ENCODE measurements around the gene HS6ST1.

Gene HS6ST1, protein sequence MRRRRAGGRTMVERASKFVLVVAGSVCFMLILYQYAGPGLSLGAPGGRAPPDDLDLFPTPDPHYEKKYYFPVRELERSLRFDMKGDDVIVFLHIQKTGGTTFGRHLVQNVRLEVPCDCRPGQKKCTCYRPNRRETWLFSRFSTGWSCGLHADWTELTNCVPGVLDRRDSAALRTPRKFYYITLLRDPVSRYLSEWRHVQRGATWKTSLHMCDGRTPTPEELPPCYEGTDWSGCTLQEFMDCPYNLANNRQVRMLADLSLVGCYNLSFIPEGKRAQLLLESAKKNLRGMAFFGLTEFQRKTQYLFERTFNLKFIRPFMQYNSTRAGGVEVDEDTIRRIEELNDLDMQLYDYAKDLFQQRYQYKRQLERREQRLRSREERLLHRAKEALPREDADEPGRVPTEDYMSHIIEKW

DNA sequence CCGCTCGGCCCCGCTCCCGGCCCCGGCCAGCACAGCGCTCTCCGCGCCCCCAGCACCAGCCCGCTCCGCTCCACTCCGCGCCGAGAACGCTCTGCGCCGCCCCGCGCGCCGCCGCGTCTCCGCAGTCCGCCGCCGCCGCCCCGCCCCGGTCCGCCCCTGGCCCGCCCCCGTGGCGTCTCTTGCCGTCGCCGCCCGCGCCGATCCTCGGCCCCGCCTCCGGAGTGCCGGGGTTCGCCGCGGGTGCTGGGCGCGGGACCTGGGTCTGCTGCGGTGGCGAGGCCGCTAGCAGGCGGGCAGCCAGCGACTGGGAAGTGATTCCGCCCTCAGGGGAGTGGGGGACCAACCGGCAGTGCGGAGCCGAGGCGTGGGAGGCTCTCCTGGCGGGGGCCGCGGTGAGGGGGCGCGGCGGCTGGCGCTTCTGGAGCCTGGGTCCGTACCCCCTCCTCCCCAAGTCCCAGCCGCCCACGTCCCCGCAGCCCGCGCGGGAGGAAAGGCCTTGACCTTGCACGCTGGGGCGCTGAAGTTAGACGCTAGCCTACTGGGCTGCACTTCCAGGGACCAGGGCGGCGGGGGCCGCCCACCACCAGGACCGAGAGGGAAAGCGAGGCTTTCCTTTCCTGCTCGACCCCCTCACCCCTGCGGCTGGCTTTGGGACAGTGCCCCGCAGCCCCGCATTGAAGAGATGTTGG lies at the start of gene HS6ST1:
TSS of gene HS6ST1 (minus strand) at position 93 of the 689 bp plus-strand sequence. CDS start 305 bp downstream, outside the sequence.
- DNase-seq (ENCODE audit: low read depth in 2 of 2), result peak; percentile 69 to 80

DNA sequence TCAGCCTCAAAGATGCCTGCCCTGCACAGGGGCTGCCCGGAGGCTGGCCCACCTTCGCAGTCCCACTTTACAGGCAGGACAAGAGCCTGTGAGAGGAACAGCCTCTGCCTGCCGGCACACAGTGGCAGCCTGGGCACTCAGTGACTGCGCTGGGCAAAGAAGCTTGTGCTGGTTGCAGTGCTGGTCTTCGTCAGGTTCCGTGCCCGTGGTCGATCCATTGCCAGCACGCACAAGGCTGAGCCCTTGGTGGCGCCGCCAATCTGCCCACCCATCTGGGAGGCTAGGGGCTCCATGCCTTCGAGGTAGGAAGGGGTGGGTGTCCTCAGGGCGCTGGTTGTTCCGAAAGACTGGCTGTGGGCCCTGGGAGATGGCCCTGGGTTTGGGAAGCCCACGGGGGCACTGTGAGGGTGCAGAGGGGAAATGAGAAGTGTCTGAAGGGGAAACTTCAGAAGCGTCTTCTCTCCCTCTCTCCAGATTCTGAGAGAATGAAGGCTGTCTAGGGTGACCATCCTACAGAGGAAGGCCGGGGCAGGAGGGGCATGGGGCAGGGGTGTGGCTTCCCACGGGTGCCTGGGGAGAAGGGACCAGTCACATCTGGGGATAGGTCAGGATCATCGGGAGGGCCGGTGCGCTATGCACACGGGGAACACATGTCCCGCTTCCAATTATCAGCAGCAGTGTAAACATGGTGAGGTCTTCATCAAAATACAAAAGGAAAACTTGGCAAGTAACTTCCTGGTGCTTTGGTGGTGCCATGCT lies 49.1 kb upstream of the HS6ST1 start:
- no peak for DNase-seq (ENCODE audit: low read depth in 2 of 2)

- no peak for DNase-seq (ENCODE audit: low read depth in 2 of 2)
Observed at GRCh38 chr2:128366713-128367511, 48.2 kb upstream of the HS6ST1 start.

- no peak for DNase-seq (ENCODE audit: low read depth in 2 of 2)
Observed at GRCh38 chr2:128365217-128365905, 46.7 kb upstream of the HS6ST1 start.

- DNase-seq (ENCODE audit: low read depth in 2 of 2), result no peak
Observed at GRCh38 chr2:128364441-128364911, 45.8 kb upstream of the HS6ST1 start.

DNA sequence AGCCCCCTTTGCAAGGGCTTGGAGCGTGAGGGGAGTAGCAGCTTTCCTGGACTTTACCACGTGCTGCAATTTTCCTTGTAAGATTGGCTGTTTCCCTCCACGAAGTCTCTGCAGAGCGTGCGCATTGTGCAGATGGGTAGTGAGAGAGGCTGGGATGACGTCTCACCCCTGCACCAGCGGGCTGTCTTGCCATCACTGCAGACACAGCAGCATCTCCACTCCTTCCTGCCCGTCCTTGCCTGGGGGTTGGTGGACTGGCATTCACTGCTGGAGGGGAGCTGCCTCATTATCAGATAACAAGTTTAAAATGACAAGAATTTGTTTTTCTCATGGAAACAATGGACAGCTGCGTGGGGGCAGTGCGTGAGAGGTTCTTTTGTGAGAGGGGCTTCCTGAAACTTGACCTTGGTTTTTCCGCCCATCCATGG lies 45.3 kb upstream of the HS6ST1 start:
- no peak for DNase-seq (ENCODE audit: low read depth in 2 of 2)

DNA sequence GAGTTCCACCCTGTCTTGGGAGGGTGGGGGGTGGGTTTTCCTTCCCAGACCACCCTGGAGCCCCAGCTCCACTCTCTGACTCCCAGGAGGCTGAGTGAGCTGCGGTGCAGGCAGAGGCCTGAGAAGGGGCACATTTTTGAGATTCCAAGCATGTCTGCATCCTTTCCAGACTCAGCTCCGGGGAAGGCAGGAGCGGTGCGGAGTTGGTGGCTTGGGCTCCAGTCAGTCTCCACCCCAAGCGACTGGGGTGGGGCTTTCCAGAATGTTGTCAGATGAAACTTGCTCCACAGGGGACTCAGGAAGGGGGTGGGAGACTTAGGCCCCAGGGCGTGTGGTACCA lies 44.2 kb upstream of the HS6ST1 start:
- no peak for DNase-seq (ENCODE audit: low read depth in 2 of 2)

DNA sequence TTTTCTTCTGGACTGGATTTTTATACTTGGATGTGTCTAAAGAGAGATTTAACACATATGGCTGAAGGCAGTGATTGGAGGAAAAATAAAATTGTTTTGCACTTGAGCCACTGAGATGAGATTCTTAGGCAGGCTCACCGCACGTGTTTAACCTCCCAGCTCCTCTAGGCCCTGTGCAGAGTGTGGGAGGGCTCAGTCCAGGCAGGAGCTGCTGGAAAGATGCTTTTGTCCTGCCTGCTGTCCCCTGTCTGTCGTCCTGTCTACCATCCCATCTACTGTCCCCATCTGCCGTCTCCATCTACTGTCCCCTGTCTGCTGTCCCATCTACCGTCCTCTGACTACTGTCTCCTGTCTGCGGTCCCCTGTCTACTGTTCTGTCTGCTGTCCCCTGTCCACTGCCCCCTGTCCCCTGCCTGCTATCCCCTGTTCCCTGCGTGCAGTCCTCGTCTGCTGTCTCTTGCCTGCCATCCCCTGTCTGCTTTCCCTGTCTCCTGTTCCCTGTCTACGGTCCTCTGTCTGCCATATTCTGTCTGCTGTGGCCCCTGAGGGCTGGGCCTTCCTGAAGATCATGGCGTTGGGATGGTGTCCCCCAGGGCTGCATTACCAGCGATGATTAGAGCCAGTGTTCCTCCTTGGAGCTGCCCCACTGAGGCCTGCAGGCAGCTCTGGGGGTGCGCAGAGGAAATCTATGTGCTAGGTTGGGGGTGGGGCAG lies 43.7 kb upstream of the HS6ST1 start:
- DNase-seq (ENCODE audit: low read depth in 2 of 2), result no peak

- no peak for DNase-seq (ENCODE audit: low read depth in 2 of 2)
Observed at GRCh38 chr2:128361376-128362131, 42.9 kb upstream of the HS6ST1 start.

- DNase-seq (ENCODE audit: low read depth in 2 of 2), result no peak
Observed at GRCh38 chr2:128360711-128361110, 42.0 kb upstream of the HS6ST1 start.

GRCh38 chr2:128359841-128360240 lies 41.2 kb upstream of the HS6ST1 start:
- no peak for DNase-seq (ENCODE audit: low read depth in 2 of 2)

GRCh38 chr2:128358941-128359731 lies 40.5 kb upstream of the HS6ST1 start:
- DNase-seq (ENCODE audit: low read depth in 2 of 2), result no peak

DNA sequence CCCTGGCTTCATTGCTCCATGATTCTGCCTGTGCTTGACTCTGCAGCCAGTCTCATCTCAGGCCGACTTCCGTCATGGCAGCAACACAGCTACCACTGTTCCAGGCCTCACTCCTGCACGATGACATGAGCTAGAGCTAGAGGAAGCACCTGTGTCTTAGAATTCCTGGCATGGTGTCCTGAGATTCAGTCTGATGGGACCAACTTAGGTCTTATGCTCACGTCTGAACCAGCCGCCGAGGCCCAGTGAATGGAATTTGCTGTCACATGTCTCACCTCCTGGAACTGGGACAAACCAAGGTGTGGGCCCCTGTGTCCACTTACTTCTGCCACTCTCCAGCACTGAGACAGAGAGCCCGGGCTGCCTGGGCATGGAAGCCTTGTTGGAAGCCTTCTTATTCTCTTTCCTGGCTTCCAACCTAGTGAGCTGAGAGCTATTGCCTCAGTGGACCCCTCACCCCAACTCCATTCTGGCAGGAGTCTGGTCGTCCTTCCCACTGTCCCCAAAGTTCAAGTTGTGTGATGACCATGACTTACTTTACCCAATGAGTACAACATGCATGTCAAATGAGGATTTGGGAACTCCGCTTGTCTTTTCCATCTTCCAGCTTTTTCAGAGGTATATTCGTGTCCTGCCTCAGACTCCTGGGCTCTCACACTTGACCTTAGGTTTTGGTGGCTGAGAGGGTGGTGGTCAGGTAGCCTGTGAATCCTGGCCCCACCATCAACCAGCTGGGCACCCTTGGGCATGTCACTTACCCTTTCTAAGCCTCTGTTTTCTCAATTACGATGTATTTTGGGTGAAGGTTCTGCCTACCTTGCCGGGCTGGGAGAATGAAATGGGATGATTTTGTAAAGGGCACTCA lies 39.1 kb upstream of the HS6ST1 start:
- no peak for DNase-seq (ENCODE audit: low read depth in 2 of 2)

DNA sequence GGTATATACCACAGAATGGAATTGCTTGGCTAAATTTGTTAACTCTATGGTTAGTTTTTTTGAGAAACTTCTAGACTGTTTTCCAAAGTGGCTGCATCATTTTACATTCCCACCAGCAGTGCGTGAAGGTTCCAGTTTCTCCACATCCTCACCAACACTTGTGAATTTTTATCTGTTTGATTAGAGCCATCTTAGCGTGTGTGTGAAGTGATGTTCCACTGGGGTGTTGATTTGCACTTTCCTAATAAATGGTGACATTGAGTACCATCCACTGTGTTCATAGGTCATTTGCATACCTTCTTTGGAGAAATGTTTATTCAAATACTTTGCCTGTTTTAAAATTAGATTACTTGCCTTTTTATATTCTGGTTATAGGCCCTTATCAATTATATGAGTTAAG lies 37.5 kb upstream of the HS6ST1 start:
- DNase-seq (ENCODE audit: low read depth in 2 of 2), result no peak

DNA sequence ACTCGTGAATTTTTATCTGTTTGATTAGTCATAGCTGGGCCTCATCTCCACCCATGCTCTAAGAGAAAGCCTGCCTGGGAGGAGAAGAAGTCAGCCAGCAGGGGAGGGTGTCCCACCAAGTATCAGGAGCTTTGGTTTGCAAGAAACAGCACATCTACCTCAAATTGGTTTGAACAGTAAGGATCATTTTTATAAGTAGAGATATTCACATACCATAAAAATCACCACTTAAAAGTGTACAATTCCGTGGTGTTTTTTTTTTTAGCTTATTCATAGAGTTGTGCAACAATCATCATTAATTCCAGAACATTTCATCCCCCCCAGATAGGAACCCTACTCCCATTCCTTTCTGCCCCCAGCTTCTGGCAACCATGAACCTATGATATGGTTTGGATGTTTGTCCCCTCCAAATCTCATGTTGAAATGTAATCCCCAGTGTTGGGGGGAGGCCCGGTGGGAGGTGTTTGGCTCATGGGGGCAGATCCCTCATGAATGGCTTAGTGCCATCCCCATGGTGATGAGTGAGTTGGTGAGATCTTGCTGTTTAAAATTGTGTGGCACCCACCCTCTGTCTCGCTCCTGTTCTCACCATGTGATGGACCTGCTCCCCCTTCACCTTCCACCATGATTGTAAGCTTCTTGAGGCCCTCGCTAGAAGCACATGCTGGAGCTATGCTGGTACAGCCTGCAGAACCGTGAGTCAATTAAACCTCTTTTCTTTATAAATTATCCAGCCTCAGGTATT lies 36.2 kb upstream of the HS6ST1 start:
- no peak for DNase-seq (ENCODE audit: low read depth in 2 of 2)

DNA sequence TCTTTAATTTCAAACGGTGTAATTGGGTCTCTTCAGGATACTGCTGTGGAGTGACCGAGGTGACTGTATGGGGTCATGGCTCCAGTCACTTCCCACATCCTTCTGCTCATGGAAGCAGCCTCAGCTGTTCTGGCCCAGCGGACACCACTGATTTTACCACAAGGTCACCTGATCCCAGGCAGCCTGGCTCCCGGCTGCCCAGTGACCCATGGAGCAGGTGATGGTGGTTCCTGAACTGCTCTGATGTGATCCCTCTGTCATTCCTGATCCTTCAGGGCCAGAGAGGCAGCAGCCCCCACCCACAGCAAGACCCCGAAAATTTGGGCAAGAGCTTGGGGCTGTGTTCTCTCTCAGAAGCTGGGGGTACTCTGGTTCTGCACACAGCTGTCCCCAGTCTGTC lies 35.5 kb upstream of the HS6ST1 start:
- DNase-seq (ENCODE audit: low read depth in 2 of 2), result no peak

DNA sequence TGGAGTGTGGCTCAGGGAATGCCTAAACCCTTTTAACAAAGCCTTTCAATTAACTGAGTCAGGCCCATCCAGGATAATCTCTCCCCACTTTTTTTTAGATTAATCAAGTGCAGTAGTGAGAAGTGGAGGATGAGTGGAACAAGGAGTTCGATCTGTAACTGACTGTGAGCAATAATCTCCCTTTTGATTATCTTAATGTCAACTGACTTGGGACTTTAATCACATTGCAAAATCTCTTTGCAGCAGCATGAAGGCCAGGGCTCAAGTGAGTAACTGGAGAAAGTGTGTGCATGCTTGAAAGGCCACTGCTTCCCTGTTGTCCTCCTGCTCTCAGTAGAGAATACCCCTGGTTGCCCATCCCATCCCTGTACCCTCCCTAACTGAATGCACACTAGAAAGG lies 32.1 kb upstream of the HS6ST1 start:
- no peak for DNase-seq (ENCODE audit: low read depth in 2 of 2)
